HG02759 (cell line): Measurements from ENCODE around the gene MYO16.

Source experiments
- ATAC-seq: cut with Tn5 transposase; IDR thresholded peaks from one replicate; pipeline ENCODE4 v1.9.1; 2021; ENCODE audit warnings: mild to moderate bottlenecking, moderate library complexity; ENCODE audit not compliant: unreplicated experiment

MYO16 gene

DNA sequence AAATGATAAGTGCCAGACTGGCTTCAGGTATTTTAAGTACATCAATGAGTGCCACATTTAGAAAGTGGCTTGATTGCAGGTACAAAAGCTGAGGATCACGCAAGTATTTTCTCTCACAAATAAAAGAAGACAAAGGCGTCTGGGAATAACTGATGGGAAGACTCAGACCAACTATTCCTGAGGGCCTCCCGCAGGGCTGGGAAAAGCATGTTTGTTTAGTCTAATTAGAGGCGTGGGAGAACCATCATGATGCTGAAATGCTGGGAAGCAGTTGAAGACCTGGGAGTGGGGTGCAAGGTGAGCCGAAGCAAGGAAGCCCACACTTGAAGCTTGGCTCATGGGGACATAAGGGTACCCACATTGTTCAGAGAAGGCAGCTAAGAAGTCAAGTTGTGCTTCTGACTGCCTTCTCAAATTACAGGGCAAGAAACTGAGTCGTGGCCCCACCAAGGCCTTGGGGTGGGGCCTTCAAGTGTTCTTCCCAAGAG is 536.0 kb downstream of the MYO16 start:
- no peak for ATAC-seq

DNA sequence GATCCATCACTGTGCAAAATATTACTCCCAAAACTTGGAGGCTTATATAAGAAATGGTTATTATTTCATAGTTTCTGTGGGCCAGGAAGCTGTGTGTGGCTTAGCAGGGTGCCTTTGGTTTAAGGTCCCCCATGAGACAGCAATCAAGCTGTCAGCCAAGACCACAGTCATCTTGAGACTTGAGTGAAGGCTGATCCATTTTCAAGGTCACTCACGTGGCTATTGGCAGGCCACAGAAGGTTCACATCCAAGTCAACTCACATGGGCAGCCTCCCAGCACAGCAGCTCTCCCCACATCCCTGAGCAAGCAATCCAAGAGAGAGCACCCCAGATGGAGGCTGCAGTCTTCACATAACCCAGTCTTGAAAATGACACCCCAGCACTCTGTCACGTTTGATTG is 537.4 kb downstream of the MYO16 start:
- peak; percentile 44 for ATAC-seq

DNA sequence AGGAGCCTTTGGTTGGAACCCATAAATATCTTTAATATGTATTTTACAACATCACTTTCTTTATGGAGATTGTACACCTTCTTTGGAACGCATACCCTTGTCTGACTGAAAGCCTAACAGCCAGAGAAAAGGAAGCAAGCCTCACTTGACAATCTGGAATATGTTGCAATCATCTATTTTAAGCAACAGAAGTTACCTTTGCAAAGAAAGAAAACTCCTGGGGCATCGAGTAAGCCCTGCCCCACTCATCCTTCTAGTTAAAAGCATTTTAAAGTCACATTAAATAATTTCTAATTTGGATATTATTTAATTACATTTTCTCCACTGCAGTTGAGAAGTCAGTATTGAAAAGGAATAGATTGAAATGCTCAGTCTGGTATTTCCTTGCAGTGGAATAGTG is 542.7 kb downstream of the MYO16 start:
- ATAC-seq, result no peak

DNA sequence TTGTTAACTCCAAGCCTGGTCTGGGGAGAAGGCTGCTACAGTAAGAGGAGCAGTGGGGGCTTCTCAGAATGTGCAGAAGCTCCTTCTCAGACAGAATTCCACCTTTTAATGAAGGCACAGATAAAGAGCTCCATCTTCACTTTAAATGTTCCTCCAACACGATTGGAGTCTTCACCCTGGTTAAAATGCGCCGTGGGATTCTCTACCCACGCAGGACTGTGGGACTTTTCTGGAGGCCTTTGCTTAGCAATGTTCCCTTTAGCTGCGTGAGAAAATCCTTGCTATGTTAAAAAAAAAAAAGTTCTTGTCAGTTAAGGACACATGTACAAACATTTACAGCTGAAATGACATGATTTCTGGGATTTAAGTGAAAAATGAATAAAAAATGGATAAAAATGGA is 546.3 kb downstream of the MYO16 start:
- ATAC-seq, result no peak

DNA sequence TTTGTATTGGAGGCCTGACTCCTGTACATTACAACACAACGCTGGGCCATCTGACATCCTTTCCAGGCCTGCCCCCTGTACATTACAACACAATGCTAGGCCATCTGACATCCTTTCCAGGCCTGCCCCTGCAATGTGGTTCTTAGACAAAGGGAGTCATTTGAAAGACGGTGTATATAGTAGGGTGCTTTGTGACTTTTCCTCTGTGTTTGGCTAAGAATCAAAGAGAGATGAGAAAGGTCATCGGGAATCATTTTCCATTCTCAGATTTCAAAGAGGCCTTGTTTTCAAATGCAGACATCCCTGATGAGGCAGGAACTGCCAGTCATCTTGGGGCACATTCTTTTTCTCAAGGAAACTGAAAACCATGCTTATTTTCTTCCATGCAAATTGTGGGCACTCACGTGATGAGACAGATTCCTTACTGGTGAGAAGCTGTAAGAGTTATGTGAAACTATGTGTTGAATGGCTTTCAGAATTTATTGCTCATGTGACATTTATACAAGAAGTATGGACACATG is 551.6 kb downstream of the MYO16 start:
- ATAC-seq, result no peak

DNA sequence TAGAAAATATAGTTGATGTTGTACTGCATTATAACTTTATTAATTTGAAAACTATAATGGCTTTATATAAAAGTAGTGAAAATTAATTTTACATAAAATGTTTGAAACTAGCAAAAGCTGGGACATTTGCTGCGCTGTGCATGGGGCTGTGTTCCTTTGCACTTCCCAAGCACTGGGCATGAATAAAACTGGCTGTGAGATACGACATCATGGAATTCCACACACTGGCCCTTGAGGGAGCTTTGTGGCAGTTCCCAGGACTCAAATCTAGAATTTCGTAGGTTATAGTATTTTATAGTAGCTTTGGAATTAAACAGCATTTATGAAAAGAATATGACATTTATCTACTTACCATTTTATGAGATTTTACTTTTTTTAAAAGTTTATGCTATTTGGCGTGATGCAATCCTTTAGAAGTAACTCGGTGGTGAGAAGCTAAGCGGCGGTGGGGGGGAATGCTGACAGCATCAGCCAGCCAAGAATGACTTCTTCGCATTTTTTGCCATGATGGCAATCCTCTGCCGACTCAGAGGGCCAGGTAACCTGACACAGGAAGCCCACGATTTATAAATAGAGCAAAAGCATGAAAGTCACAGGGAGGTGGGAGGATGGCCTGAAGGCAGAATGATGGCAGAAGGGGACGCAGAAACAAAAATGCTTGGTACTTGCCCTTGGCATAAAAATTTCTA is 553.5 kb downstream of the MYO16 start:
- no peak for ATAC-seq

DNA sequence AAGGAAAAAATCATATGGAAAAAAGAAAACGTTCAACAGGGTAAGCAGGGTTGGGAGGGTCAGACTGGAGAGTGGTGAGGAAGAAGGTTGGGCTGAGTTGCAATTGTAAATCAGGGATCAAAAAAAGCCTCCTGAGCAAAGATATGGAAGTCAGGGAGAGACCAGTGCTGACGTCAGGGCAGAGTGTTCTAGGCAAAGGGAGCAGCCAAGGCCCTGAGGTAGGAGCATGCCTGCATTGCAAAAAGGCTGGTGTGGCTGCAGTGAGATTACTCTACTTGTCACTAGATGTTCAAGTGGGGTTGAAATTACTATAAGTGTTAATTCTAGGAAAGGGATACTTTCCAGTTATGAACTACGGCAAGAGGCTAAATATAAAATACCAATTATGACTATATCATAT is 562.0 kb downstream of the MYO16 start:
- no peak for ATAC-seq

DNA sequence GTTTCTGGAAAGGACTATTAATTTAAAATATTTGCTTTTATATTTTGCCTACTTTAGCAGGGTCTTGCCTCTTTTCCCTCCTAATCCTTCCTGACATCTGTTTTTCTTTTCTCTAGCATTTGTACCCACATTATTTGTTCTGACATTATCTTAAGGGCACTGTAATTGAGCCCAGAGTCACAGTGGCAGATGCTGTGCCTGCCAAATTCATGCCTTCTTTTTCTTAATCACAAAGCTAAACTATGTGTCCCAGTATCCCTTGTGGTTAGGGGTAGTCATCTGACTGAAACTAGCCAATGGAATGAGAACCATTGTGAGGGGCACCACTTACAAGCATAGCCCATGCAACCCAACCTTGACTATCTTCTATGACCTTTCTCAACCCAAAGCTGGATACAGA is 562.9 kb downstream of the MYO16 start:
- no peak for ATAC-seq

DNA sequence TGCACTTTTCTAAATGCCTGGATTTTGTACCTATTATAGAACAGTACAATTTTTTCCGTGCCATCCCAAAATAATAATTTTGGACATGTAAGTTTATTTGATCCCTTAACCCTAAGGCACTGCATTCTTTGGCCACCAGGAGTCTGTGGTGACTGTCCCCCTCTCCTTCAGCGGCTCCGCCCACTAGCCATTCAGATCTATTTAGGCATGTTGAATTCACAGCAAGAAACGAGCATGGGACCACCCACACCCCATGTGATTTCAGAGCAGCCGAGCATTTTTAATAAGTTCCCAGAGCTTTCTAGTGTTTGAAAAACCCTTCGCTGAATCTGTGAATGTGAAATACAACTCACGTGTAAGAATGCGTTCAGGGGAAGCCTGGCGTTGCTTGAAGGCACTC is 567.5 kb downstream of the MYO16 start:
- ATAC-seq, result no peak

DNA sequence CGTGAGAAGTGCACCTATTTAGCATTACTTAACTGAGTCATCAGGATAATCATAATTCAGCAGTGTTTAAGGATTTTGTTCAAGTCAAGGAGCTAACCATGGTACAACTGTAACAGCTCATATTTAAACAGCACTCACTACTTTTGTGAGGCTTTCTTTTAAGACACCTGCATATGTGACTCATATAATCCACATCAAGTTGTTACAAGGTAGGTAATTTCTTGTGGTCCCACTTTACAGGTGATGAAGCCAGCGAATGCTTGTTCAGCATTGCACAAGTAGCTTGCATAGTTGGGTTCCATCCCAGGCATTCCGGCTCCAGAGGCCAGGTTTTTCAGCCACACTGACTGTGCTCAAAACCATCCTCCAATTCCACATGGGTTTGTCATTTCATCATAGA is 569.2 kb downstream of the MYO16 start:
- no peak for ATAC-seq

DNA sequence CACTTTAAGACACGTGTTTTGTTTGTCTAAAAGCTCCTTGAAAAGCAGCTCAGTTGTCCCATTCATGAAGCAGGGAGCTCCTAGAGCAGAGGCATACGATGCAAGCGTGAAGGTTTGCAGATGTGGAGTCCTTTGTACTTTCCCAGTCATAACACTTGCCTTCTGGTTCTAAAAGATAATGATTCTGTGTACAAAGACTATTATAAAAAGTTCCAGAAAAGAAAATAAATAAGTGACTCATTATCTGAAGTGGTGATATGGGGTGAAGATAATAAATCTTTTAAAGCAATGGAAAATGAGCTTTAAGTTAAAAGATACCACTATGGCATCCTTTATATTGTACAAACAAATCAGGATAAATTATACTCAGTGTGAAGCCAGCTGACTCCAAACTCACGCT is 569.9 kb downstream of the MYO16 start:
- ATAC-seq, result no peak

DNA sequence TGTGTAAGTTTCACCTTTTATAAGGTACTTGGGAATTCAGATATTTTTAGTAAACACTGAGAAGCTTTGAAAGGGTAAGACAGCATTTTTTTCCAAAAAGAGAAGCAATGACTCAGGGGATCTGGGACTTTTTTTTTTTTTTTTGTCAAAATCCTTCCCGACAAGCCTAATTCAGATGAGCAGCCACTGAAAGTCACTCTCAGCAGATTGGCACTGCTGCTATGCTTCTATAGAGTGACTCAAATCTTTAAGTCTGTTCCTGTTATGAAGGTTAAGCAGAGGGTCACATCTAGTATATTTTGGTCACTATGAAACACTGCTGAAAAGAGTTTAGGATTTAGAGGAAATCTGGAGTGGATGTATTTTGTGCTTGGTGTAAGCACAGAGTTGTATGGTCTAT is 571.1 kb downstream of the MYO16 start:
- ATAC-seq, result no peak

DNA sequence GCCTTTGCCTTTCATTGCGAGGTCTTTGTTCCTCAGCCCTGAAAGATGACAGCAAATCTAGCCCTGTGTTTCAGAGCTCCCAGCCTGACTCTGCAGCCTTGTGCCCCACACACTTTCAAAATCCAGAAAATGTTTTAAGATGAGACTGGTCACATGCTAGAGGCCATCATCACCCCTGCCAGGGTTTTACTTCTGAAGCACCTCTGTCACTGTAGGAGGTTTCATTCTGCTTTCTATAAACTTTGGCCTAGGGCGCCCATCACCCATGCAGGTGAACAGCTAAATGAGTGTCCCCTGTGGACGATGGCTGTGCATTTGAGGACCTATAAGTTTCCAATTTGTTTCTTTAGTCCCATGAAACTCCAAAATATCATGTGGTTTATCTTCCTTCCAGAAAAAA is 574.2 kb downstream of the MYO16 start:
- ATAC-seq, result no peak

DNA sequence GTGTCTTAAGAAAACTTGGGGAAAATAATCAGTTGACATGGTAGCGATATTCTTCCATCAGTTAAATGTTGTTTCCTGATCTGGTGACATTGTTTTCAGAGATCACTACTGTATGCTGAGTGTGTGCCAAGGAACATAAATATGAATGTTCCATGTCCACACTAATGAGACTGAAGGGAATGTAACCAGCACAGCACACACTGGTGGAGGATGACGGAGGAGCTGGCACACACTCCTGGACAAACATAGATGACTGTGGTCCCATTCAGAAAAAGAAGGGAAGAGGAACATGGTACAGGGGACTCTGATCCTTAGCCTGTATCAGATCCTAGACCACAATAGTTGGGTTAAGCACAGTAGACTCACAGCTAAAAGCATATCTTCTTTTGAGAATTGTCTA is 574.8 kb downstream of the MYO16 start:
- no peak for ATAC-seq

DNA sequence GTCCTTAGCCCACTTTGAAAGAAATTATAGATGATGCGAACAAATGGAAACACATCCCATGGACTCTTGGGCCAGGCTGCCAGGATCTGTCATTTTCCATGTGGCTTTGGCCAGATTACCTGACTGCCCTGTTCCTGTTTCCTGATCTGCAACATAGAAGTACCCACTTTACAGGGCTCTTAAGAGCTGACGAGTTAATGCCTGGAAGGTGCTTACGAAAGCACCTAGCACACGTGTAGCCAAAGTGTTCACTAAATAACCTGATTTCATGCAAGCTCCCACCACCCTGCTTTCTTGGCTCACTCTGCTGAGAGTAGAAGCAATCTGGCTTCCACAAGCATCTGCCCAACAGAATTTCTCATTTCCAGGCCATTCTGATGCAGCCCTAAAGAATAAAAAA is 575.2 kb downstream of the MYO16 start:
- no peak for ATAC-seq

DNA sequence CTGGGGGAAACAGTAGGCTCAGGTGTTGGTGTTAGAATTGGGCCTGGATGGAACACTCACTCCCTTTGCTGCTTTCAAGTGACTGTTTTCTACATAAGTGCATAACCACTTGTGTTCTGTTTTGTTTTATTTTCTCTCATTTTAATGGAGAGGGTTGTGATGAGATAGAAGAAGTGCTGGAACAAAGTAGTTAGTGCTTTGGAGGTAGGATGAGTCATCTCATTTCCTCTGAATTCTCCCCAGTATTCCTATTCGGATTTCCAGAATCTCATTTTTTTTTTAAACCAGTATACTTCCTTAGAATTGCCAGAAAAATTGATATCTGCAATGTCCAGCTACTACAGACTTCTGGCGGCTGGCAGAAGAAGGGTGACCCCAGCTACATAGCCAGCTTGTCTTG is 575.9 kb downstream of the MYO16 start:
- no peak for ATAC-seq

DNA sequence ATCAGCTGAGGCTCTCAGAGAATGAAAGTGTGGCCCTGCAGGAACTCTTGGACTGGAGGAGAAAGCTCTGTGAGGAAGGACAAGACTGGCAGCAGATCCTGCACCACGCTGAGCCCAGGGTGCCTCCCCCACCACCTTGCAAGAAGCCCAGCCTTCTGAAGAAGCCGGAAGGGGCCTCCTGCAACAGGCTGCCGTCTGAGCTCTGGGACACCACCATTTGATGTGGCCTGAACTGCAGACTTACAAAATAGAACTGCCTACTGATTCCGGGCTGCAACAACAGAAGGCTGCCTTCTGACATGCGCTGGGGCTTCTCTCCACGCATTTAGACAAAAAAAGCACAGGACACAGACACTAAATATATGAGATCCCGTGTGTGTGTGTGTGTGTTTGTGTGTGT is 577.2 kb downstream of the MYO16 start:
- ATAC-seq, result no peak

DNA sequence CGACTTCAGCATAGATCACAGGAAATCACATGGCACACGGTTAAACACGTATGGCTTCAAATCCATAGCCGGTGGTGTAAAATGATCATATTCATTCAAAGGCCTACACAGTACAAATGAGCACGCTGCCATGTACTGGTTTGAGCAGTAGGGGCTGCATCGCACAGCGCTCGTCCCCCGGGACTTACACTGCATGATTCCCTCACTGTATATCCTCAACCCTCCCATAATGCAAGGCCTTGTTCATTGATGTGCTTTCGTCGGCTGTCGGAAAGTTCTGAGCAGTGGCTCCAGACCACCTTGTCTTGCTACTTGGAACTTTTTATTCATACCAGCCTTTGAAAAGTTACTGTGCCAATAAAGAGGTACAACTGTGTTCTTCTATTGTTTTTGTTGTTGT is 578.2 kb downstream of the MYO16 start:
- ATAC-seq, result no peak

DNA sequence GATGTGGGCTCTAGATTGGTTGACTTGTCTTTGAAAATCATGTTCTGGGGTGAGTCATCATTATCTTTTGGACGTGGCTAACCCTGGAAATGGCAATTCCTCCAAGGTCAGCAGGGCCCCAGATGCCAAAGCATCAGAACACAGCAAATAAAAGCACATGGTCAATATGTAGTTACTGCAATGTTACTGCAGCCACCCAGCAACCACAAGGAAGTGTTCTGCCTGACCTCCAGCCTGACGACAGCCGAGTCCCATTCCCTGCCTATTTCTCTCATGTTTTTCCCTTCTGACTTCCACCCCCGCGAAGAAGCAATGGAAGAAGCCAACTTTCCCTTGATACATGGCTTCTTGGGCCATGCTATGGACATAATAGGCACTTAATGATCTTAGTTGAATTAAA is 579.1 kb downstream of the MYO16 start:
- no peak for ATAC-seq

DNA sequence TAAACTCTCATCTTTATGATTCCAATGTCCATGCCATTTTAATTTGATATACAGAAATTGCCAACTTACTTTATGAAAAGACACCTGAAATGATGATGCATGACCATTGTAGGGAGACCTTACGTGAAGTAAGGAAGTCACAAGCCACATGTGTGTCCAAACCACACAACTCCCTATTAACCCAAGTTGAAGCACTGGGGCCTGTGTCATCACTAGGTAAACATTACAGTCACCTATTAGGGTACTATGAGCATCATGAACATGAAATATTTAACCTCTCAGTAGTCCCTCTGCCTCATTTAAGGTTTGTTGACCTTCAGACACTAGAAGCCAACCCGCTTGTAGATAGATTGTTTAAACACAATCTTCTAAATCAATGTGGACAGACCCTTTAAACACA is 580.1 kb downstream of the MYO16 start:
- ATAC-seq, result no peak

DNA sequence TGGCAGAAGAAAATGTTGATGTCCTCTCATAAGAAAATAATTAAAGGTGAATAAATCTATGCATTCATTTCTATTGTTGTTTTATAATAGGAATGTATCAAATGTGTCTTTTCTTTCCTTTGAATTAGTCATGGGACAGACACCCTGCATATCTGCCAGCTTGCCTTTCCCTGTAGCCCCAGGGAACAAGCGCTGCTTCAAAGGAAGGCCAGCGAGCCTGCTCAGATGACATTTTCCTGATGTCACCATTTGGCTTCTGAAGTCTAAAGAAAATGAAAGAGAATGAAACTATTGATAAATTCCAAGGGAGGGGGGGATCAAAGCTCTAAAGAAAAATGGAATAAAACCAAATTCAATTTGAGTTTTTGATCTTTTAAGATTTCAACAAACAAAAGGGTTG is 582.2 kb downstream of the MYO16 start:
- no peak for ATAC-seq

DNA sequence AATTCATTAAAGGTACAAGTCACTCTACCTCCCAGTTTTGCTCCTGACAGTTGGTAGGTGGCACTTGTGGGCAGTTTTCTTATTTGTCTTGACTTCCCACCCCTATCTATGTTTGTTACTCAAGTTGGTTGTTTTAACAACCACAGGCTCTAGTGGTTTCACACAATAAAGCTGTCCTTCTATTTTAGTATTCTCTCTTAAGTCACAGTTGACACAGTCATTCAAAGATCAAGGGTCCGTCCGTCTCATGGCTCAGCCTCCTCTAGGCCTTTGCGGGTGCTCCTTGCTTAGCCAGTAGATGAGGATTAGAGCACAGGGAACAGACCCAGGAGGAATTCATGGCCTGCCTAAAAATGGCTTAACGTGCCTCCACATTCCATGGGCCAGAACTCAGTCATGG is 583.2 kb downstream of the MYO16 start:
- peak; percentile 73 for ATAC-seq

DNA sequence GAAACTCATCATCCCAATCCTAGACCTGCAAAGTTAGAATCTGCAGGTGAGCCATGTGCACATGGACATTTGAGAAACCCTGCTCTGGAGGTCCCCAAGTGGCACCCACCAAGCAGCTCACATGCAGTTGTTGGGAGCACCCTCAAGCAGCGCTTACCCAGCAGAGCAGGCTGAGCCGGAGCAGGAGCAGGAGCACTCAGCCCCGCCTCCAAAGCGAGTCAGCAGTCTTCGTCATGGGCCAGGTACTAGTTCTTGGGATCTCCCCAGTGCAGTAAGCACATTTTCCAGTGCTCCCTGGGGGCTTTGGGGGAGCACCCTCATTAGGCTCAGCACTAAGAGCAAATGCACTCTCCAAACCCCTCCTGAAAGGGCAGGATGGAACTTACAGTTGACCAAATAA is 584.3 kb downstream of the MYO16 start:
- no peak for ATAC-seq
